Measurements from ENCODE around the gene LYST. TPM values are rescaled to one million over a fixed set of nuclear protein-coding genes. Genes with fewer than 3 reads are reported as not detected.

Gene LYST
- total RNA-seq, 1 donor from 2014 or later: 7.2 TPM

GRCh38 chr1:235892202-235892601 lies 25.5 kb upstream of the LYST start:
- Mint-ChIP-seq H3K4me3 (no peak overlapping the region), H3K27me3 (ENCODE audit: low read depth) (no peaks in the 10 kb centered on the region), H3K4me1 (no peaks in the 10 kb centered on the region), H3K36me3 (no peaks in the 10 kb centered on the region), H3K27ac (no peak overlapping the region), H3K9me3 (no peaks in the 10 kb centered on the region)
- no peak for DNase-seq (ENCODE audit: low spot score in 2 of 2, unreplicated experiment in 2 of 2)
- no peak for TF ChIP-seq CTCF (IDR thresholded peaks at IDR 0.05; ENCODE audit: unreplicated experiment)

DNA sequence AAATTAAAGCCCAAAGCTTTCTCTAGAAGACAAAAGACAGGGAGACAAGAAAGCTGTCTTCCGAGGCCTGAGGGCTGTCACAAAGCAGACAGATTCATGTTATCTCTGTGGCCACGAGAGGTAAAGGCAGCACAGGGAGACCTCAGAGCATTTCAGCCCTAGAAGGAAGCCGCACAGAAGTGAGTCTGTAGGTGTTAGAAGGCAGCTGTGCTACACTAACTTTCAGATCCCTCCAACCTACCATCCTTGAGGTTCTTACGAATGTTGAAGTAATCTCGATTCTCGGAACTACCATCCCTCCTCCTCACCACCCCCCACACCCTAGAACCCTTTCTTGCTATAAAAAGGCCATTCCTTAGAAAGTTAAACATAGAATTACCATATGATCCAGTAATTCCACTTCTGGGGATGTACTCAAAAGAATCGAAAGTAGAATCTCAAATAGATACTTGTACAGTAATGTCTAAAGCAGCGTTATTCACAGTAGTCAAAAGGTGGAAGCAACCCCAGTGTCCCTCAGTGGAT lies 21.5 kb upstream of the LYST start:
- Mint-ChIP-seq H3K9me3 (no peaks in the 10 kb centered on the region), H3K27me3 (ENCODE audit: low read depth) (peaks cover 2% of the 10 kb centered on the region), H3K36me3 (no peaks in the 10 kb centered on the region), H3K4me1 (no peaks in the 10 kb centered on the region), H3K27ac (no peak overlapping the region), H3K4me3 (no peak overlapping the region)
- no peak for TF ChIP-seq CTCF (IDR thresholded peaks at IDR 0.05; ENCODE audit: unreplicated experiment)
- DNase-seq (ENCODE audit: low spot score in 2 of 2, unreplicated experiment in 2 of 2): no peak

DNA sequence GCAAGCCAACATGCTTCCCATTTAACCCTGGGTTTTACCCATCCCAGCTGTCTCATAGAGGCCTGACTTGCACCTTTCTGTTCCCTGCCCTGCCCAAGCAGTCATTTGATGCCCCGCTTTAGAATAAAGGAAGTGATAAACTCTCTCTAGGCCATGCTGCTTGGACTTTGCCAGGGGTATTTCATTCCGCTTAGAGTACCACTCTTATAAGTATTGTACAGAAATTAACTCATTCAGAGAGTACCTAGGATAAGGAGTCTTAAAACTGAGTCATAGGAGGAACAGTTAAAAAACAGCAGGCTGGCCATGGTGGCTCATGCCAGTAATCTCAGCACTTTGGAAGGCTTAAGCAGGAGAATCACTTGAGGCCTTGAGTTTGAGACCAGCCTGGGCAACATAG lies 21.0 kb upstream of the LYST start:
- Mint-ChIP-seq H3K27ac (no peak overlapping the region), H3K9me3 (no peaks in the 10 kb centered on the region), H3K4me3 (no peak overlapping the region), H3K4me1 (no peaks in the 10 kb centered on the region), H3K27me3 (ENCODE audit: low read depth) (peaks cover 7% of the 10 kb centered on the region), H3K36me3 (no peaks in the 10 kb centered on the region)
- DNase-seq (ENCODE audit: low spot score in 2 of 2, unreplicated experiment in 2 of 2): no peak
- no peak for TF ChIP-seq CTCF (IDR thresholded peaks at IDR 0.05; ENCODE audit: unreplicated experiment)

GRCh38 chr1:235885655-235886262 lies 19.1 kb upstream of the LYST start:
- Mint-ChIP-seq H3K27me3 (ENCODE audit: low read depth) (peaks cover 21% of the 10 kb centered on the region), H3K4me1 (no peaks in the 10 kb centered on the region), H3K4me3 (no peak overlapping the region), H3K27ac (no peak overlapping the region), H3K9me3 (no peaks in the 10 kb centered on the region), H3K36me3 (no peaks in the 10 kb centered on the region)
- TF ChIP-seq CTCF (IDR thresholded peaks at IDR 0.05; ENCODE audit: unreplicated experiment): no peak
- DNase-seq (ENCODE audit: low spot score in 2 of 2, unreplicated experiment in 2 of 2): no peak

GRCh38 chr1:235883261-235883927 lies 16.7 kb upstream of the LYST start:
- Mint-ChIP-seq H3K27ac (no peak overlapping the region), H3K27me3 (ENCODE audit: low read depth) (peaks cover 30% of the 10 kb centered on the region), H3K9me3 (no peaks in the 10 kb centered on the region), H3K4me3 (no peak overlapping the region), H3K4me1 (no peaks in the 10 kb centered on the region), H3K36me3 (no peaks in the 10 kb centered on the region)
- no peak for DNase-seq (ENCODE audit: low spot score in 2 of 2, unreplicated experiment in 2 of 2)
- TF ChIP-seq CTCF (IDR thresholded peaks at IDR 0.05; ENCODE audit: unreplicated experiment): no peak

Measured in mesothelial cell of epicardium (in vitro differentiated cells).